Endothelial cell of umbilical vein (primary cell): ENCODE data around the gene LNPEP. TPM values are rescaled to one million over a fixed set of nuclear protein-coding genes. Genes with fewer than 3 reads are reported as not detected.

ENCODE experiments used
- BruUV-seq: library from RNA; stranded (reverse); fragments of 400-500 nt; replicated peaks from 2 replicates; lab custom pipeline; 2021; lab: Mats Ljungman, UMichigan
- CTCF ChIA-PET: fragments of 300-600, 350-600 bp; sonication (Branson Sonifier 250); formaldehyde crosslinking; loops from one replicate; lab custom pipeline; 2021; ENCODE audit warnings: antibody characterized with exemption, inconsistent platforms; lab: Charles Lee
- POLR2A ChIA-PET: fragments of 300-600, 350-600 bp; sonication (Branson Sonifier 250); formaldehyde crosslinking; loops from one replicate; lab custom pipeline; 2021; ENCODE audit warnings: antibody characterized with exemption, inconsistent platforms; lab: Charles Lee
- DNase-seq: peaks from one replicate; pipeline ENCODE4 v3.0.0-alpha.2; 2011; ENCODE audit warnings: low read depth, low spot score
- FAIRE-seq: peaks from 2 replicates; lab custom pipeline; 2011; peaks lifted over from hg19 to GRCh38; lab: Jason Lieb, UNC
- H2AFZ ChIP-seq: 2 replicates; pipeline ENCODE4 v1.6.0; 2012; ENCODE audit warnings: low read depth, low read length, control low read depth, inconsistent platforms
- H3K27ac ChIP-seq: 2 replicates; pipeline ENCODE4 v1.5.1; 2011; ENCODE audit warnings: low read depth, mild to moderate bottlenecking, control low read depth, low read length, moderate library complexity; ENCODE audit not compliant: insufficient read depth
- H3K27me3 ChIP-seq, 2 experiments: 2 replicates each; pipeline versions ENCODE4 v1.6.0 to v1.6.1; 2011; ENCODE audit warnings: low read length in 2 of 2, mixed read lengths in 1 of 2; ENCODE audit not compliant: control insufficient read depth in 2 of 2, insufficient read depth in 2 of 2
- H3K36me3 ChIP-seq, 2 experiments: 2 replicates in 1 of 2; 3 replicates in 1 of 2; pipeline ENCODE4 v1.5.1; 2011; ENCODE audit warnings: low read length in 2 of 2, mild to moderate bottlenecking in 1 of 2, moderate library complexity in 1 of 2; ENCODE audit not compliant: control insufficient read depth in 2 of 2, insufficient read depth in 2 of 2; ENCODE audit errors: extremely low read depth in 1 of 2
- H3K4me1 ChIP-seq: 3 replicates; pipeline ENCODE4 v1.5.1; 2011; ENCODE audit warnings: mild to moderate bottlenecking, low read length; ENCODE audit not compliant: control insufficient read depth, insufficient read depth; ENCODE audit errors: extremely low read depth
- H3K4me2 ChIP-seq: 2 replicates; pipeline ENCODE4 v1.6.1; 2011; ENCODE audit warnings: low read length, control low read depth, mixed read lengths; ENCODE audit not compliant: insufficient read depth
- H3K4me3 ChIP-seq, 3 experiments: fragments of 200-600 bp in 1 of 3; sonication (generic), shearing (Covaris generic) in 1 of 3; replicated peaks in 1 of 3; 2 replicates each; pipeline ENCODE4 v1.5.1; 2011 to 2016; ENCODE audit warnings: control low read depth in 3 of 3, low read length in 3 of 3, mild to moderate bottlenecking in 2 of 3, inconsistent platforms in 1 of 3, low read depth in 1 of 3, moderate library complexity in 1 of 3; ENCODE audit not compliant: insufficient read depth in 1 of 3
- H3K79me2 ChIP-seq: 2 replicates; pipeline ENCODE4 v1.6.0; 2012; ENCODE audit warnings: low read length, inconsistent platforms; ENCODE audit not compliant: control insufficient read depth, insufficient read depth
- H3K9ac ChIP-seq: replicated peaks from 2 replicates; pipeline ENCODE3; 2011; ENCODE audit warnings: low read length, control low read depth; ENCODE audit not compliant: insufficient read depth; ENCODE audit errors: extremely low read depth
- H3K9me1 ChIP-seq: replicated peaks from 3 replicates; pipeline ENCODE4 v1.6.0; 2011; ENCODE audit warnings: mild to moderate bottlenecking, low read length; ENCODE audit not compliant: control insufficient read depth, insufficient read depth; ENCODE audit errors: extremely low read depth
- H3K9me3 ChIP-seq: replicated peaks from 2 replicates; pipeline ENCODE4 v1.5.1; 2012; ENCODE audit warnings: low read length, inconsistent platforms; ENCODE audit not compliant: control insufficient read depth, insufficient read depth
- H4K20me1 ChIP-seq: replicated peaks from 2 replicates; pipeline ENCODE3; 2011; ENCODE audit warnings: mild to moderate bottlenecking, low read length; ENCODE audit not compliant: control insufficient read depth, insufficient read depth; ENCODE audit errors: extremely low read depth
- CTCF ChIP-seq, 2 donors: IDR thresholded peaks; 1 replicate in 1 of 2; 2 replicates in 1 of 2; pipeline ENCODE4 v1.5.1; 2011; ENCODE audit warnings: low read length in 2 of 2, mild to moderate bottlenecking in 2 of 2, moderate library complexity in 2 of 2, control low read depth in 1 of 2, inconsistent platforms in 1 of 2, low read depth in 1 of 2; ENCODE audit not compliant: insufficient read depth in 1 of 2; ENCODE audit errors: extremely low read depth in 1 of 2
- JUN ChIP-seq: IDR thresholded peaks from 2 replicates; pipeline ENCODE4 v1.6.1; 2011; ENCODE audit warnings: borderline replicate concordance, low read depth; ENCODE audit not compliant: insufficient read length, insufficient read depth
- POLR2AphosphoS5 ChIP-seq: IDR thresholded peaks from 2 replicates; pipeline ENCODE4 v1.6.1; 2012; ENCODE audit warnings: low read depth, mild to moderate bottlenecking, control low read depth, low read length, moderate library complexity; ENCODE audit not compliant: insufficient read depth
- dilution Hi-C: fragments of 300-500 bp; cut with MboI; formaldehyde crosslinking; loops from one replicate; pipeline ENCODE4 v1.15.0; 2019; ENCODE audit warnings: low sequenced_read_pairs; ENCODE audit not compliant: extremely low pct_ligation_motif_present
- intact Hi-C: fragments of 100-400 bp; cut with micrococcal nuclease; formaldehyde crosslinking; loops from one replicate; pipeline ENCODE4 v1.10.0; 2022
- polyA plus RNA-seq, 4 experiments: library from polyadenylated mRNA; depleted of rRNA in 3 of 4; stranded (reverse) in 3 of 4; unstranded in 1 of 4; fragments of >200 nt; gene quantifications; 2 replicates each; pipeline versions ENCODE4 v1.2.1 to v1.2.3, GENCODE V29; 2011 to 2012; ENCODE audit warnings: missing spikeins in 1 of 4
- total RNA-seq: library from RNA; stranded (reverse); gene quantifications from 2 replicates; pipeline ENCODE4 v1.2.3, GENCODE V29; 2021

Gene LNPEP
- total and polyA plus RNA-seq, 2 donors (not counting 3 experiments of a cell fraction or from before 2014, with no cell fraction given) = 7.0 to 23.5 TPM

- Histone ChIP-seq H3K27me3 (peaks cover 0 to 6% of the 10 kb centered on the region in 2 experiments), H3K9me1 (no peaks in the 10 kb centered on the region), H3K4me2 (no peak overlapping the region), H2AFZ (no peak overlapping the region), H3K4me1 (no peaks in the 10 kb centered on the region), H3K9ac (no peak overlapping the region), H3K27ac (no peak overlapping the region), H3K4me3 (no peak overlapping the region), H3K79me2 (no peaks in the 10 kb centered on the region), H3K36me3 (no peaks in the 10 kb centered on the region), H4K20me1 (no peaks in the 10 kb centered on the region), H3K9me3 (no peaks in the 10 kb centered on the region)
- FAIRE-seq = no peak
- ChIA-PET POLR2A (no interaction called here), CTCF (interaction anchor here (1.4 kb wide), 1 partner anchor 67 kb away, joined by 4 read pairs; the partner anchor contains the start of gene LIX1)
- TF ChIP-seq CTCF (IDR thresholded peaks at IDR 0.05; ENCODE audit: extremely low read depth in 1 of 2, insufficient read depth in 1 of 2, low read depth in 1 of 2, low read length in 2 of 2) (no peak), JUN (no peak)
- dilution Hi-C loops (no loop called here), intact Hi-C loops (no loop called here)
- DNase-seq = no peak
- no TSS peak for BruUV-seq
Measured at GRCh38 chr5:97075649-97076048, 139.8 kb downstream of the LNPEP start.

- ChIA-PET CTCF (no interaction called here), POLR2A (no interaction called here)
- dilution Hi-C loops (no loop called here), intact Hi-C loops (no loop called here)
- H3K4me1 ChIP-seq = no peaks in the 10 kb centered on the region
- H3K4me3 ChIP-seq = no peak overlapping the region
- no peaks in the 10 kb centered on the region for H3K79me2 ChIP-seq
- no peak overlapping the region for H3K9ac ChIP-seq
- no peak for DNase-seq
- FAIRE-seq = no peak
- H3K36me3 ChIP-seq = no peaks in the 10 kb centered on the region
- no peaks in the 10 kb centered on the region for H4K20me1 ChIP-seq
- H3K4me2 ChIP-seq = no peak overlapping the region
- H2AFZ ChIP-seq = no peak overlapping the region
- H3K27ac ChIP-seq = no peak overlapping the region
- no peak for TF ChIP-seq POLR2AphosphoS5
- TF ChIP-seq CTCF (IDR thresholded peaks at IDR 0.05; ENCODE audit: extremely low read depth in 1 of 2, insufficient read depth in 1 of 2, low read depth in 1 of 2, low read length in 2 of 2) = no peak
- peaks cover 0 to 4% of the 10 kb centered on the region in 2 experiments for H3K27me3 ChIP-seq
- H3K9me1 ChIP-seq = no peaks in the 10 kb centered on the region
- H3K9me3 ChIP-seq = no peaks in the 10 kb centered on the region
- no TSS peak for BruUV-seq
Measured at GRCh38 chr5:97076098-97076497, 140.2 kb downstream of the LNPEP start.
